Neural progenitor cell (in vitro differentiated cells): ENCODE measurements around the gene CA5A. TPM values are rescaled to one million over a fixed set of nuclear protein-coding genes. Genes with fewer than 3 reads are reported as not detected.

Source experiments
- DNase-seq: peaks from one replicate; pipeline ENCODE4 v3.0.0-alpha.2; 2016; ENCODE audit warnings: low spot score
- H2AFZ ChIP-seq: fragments of 200-600 bp; sonication (generic); replicated peaks from 2 replicates; pipeline ENCODE4 v1.6.1; 2016; ENCODE audit warnings: antibody characterized with exemption
- H3F3A ChIP-seq: fragments of 200-600 bp; sonication (generic); 2 replicates; pipeline ENCODE4 v1.6.1; 2016; ENCODE audit warnings: antibody characterized with exemption, low read depth
- H3K27ac ChIP-seq: fragments of 200-600 bp; sonication (generic); 2 replicates; pipeline ENCODE4 v1.5.1; 2016; ENCODE audit warnings: mild to moderate bottlenecking
- H3K27me3 ChIP-seq: fragments of 200-600 bp; sonication (generic); 2 replicates; pipeline ENCODE4 v1.6.1; 2016; ENCODE audit warnings: mild to moderate bottlenecking, moderate library complexity
- H3K36me3 ChIP-seq: fragments of 200-600 bp; sonication (generic); 2 replicates; pipeline ENCODE4 v1.5.1; 2016
- H3K4me1 ChIP-seq: fragments of 200-600 bp; sonication (generic); 2 replicates; pipeline ENCODE4 v1.6.1; 2016; ENCODE audit warnings: mixed run types
- H3K4me2 ChIP-seq: fragments of 200-600 bp; sonication (generic); 2 replicates; pipeline ENCODE4 v1.6.1; 2016
- H3K4me3 ChIP-seq: fragments of 200-600 bp; sonication (generic); 2 replicates; pipeline ENCODE4 v1.5.1; 2016
- H3K79me2 ChIP-seq: fragments of 200-600 bp; sonication (generic); 2 replicates; pipeline ENCODE4 v1.6.1; 2016; ENCODE audit warnings: low read depth
- H3K9ac ChIP-seq: fragments of 200-600 bp; sonication (generic); 2 replicates; pipeline ENCODE4 v1.6.1; 2016
- H3K9me3 ChIP-seq: fragments of 200-600 bp; sonication (generic); 2 replicates; pipeline ENCODE4 v1.5.1; 2016; ENCODE audit warnings: low read depth
- H4K20me1 ChIP-seq: fragments of 200-600 bp; sonication (generic); 2 replicates; pipeline ENCODE4 v1.6.1; 2016; ENCODE audit warnings: low read depth
- H3K27ac Mint-ChIP-seq: 3 replicates; pipeline ENCODE4 v1.8.0; 2021; ENCODE audit warnings: mixed read lengths
- H3K27me3 Mint-ChIP-seq: 2 replicates; pipeline ENCODE4 v1.8.0; 2022; ENCODE audit warnings: low read depth, mild to moderate bottlenecking, inconsistent platforms, moderate library complexity, mixed read lengths; ENCODE audit not compliant: insufficient read depth
- H3K36me3 Mint-ChIP-seq: 3 replicates; pipeline ENCODE4 v1.8.0; 2021; ENCODE audit warnings: mixed read lengths
- H3K4me1 Mint-ChIP-seq: 3 replicates; pipeline ENCODE4 v1.8.0; 2021; ENCODE audit warnings: mixed read lengths
- H3K4me3 Mint-ChIP-seq: 3 replicates; pipeline ENCODE4 v1.8.0; 2021; ENCODE audit warnings: mild to moderate bottlenecking, moderate library complexity, mixed read lengths
- H3K9me3 Mint-ChIP-seq: 3 replicates; pipeline ENCODE4 v1.8.0; 2020; ENCODE audit warnings: mixed read lengths
- CTCF ChIP-seq: fragments of 200-600 bp; sonication (generic); IDR thresholded peaks from 2 replicates; pipeline ENCODE4 v1.5.1; 2017; ENCODE audit warnings: antibody characterized with exemption, mild to moderate bottlenecking
- EZH2 ChIP-seq: fragments of 200-600 bp; sonication (generic); IDR thresholded peaks from 2 replicates; pipeline ENCODE4 v1.6.1; 2017; ENCODE audit warnings: antibody characterized with exemption, mild to moderate bottlenecking, moderate library complexity
- EZH2phosphoT487 ChIP-seq: fragments of 200-600 bp; sonication (generic); IDR thresholded peaks from 2 replicates; pipeline ENCODE4 v1.6.1; 2017; ENCODE audit warnings: antibody characterized with exemption
- total RNA-seq: library from RNA; depleted of rRNA; stranded (reverse); fragments of >200 nt; gene quantifications from 2 replicates; pipeline ENCODE4 v1.2.3, GENCODE V29; 2015; ENCODE audit warnings: low replicate concordance

Gene CA5A
- total RNA-seq, 1 donor from 2014 or later: not detected

DNA sequence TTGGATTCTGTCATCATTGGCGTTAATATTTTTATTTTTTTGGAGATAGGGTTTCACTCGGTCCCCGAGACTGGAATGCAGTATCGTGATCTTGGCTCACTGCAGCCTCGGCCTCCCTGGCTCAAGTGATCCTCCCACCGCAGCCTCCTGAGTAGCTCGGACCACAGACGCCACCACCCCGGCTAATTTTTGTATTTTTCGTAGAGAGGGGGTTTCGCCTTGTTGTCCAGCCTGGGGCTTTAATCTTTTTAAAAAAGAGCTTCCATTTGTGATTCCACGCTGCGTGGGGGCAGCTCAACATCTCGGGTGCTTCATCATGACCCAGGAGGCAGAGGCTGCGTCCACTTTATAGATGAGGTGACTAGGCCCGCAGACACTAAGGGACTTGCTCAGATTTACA lies 16.4 kb upstream of the CA5A start:
- Histone ChIP-seq H3K36me3 (no peaks in the 10 kb centered on the region), H2AFZ (no peak overlapping the region), H3K4me2 (peak overlapping the region; percentile 99), H3K4me3 (peak overlapping the region; percentile 99), H3K27me3 (no peaks in the 10 kb centered on the region), H3K27ac (no peak overlapping the region), H4K20me1 (peaks cover 46% of the 10 kb centered on the region), H3F3A (peaks cover 16% of the 10 kb centered on the region), H3K4me1 (peaks cover 22% of the 10 kb centered on the region), H3K9me3 (no peaks in the 10 kb centered on the region), H3K79me2 (peaks cover 62% of the 10 kb centered on the region), H3K9ac (peak overlapping the region; percentile 99)
- no peak for TF ChIP-seq CTCF
- TF ChIP-seq EZH2phosphoT487: no peak
- no peak for TF ChIP-seq EZH2
- Mint-ChIP-seq H3K4me3 (peak overlapping the region; percentile 91), H3K9me3 (no peaks in the 10 kb centered on the region), H3K4me1 (peaks cover 30% of the 10 kb centered on the region), H3K36me3 (peaks cover 10% of the 10 kb centered on the region), H3K27me3 (no peaks in the 10 kb centered on the region), H3K27ac (no peak overlapping the region)
- no peak for DNase-seq

DNA sequence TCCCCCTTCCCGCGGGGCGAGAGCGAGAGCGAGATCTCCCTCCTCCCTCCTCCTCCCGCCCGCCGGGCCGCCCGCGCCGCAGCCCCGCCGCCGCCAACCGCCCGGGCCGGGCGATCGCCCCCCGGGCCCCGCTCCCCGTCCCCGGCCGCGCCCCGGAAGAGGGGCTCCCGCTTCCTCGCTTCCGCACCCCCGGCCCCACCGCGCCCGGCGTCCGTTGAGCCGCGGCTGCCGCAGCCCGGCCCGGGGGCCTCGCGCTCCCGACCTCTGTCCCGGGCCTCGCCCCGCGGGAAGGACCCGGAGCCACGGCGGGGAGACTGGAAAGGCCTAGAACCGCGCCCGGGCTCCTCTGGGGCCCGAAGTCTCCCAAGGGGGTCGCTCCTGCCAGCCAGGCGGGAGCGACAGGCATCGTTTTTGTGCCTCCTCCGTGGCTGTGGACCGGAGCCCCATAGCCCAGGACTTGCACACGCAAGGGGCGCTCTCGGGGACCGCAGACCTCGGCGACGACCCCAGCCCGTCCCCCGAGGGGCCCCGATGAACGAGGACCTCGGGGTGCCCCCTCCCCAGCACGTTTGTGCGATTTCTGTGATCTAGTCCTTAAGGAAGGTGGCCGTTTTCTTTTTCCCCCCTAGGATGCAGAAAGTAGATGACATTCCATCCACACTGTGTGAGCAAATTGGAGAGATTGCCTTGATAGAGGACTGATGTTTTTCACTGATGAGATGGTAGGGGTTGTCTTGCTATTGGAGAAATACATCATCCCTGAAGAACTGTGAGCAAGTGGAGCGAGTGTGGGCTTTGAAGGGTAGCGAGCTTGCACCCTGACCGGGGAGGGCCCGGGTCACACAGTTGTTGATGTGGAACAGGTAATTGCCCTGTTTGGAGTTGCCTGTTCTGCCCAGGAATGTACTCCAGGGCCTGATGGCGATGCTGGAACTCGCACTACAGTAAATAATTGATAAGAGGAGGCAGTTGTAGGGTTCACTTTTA lies 15.5 kb upstream of the CA5A start:
- Mint-ChIP-seq H3K36me3 (peaks cover 7% of the 10 kb centered on the region), H3K27me3 (peaks cover 3% of the 10 kb centered on the region), H3K4me3 (peak overlapping the region; percentile 98), H3K4me1 (peaks cover 27% of the 10 kb centered on the region), H3K27ac (peak overlapping the region; percentile 98), H3K9me3 (no peaks in the 10 kb centered on the region)
- Histone ChIP-seq H3K79me2 (peaks cover 53% of the 10 kb centered on the region), H3F3A (peaks cover 16% of the 10 kb centered on the region), H3K9ac (peak overlapping the region; percentile 99), H3K27ac (peak overlapping the region; percentile 97), H2AFZ (peak overlapping the region; percentile 85), H3K4me1 (peaks cover 19% of the 10 kb centered on the region), H3K36me3 (no peaks in the 10 kb centered on the region), H3K27me3 (no peaks in the 10 kb centered on the region), H3K9me3 (no peaks in the 10 kb centered on the region), H4K20me1 (peaks cover 40% of the 10 kb centered on the region), H3K4me3 (peak overlapping the region; percentile 99), H3K4me2 (peak overlapping the region; percentile 99)
- TF ChIP-seq CTCF: peak; percentile 41
- no peak for TF ChIP-seq EZH2
- no peak for TF ChIP-seq EZH2phosphoT487
- no peak for DNase-seq

GRCh38 chr16:87950765-87951551 lies 14.6 kb upstream of the CA5A start, which contains the start of gene BANP:
Gene BANP, plus strand, starts transcription at chr16:87951434. Its CDS starts 23,682 bp downstream, at chr16:87975116.
- TF ChIP-seq CTCF: peak; percentile 60
- TF ChIP-seq EZH2: no peak
- no peak for TF ChIP-seq EZH2phosphoT487
- Mint-ChIP-seq H3K27ac (peak within 1 kb of the TSS; percentile 100), H3K4me3 (peak within 1 kb of the TSS; percentile 98), H3K4me1 (peaks cover 19% of the 10 kb centered on the region), H3K9me3 (no peaks in the 10 kb centered on the region), H3K36me3 (peaks cover 7% of the 10 kb centered on the region), H3K27me3 (peaks cover 3% of the 10 kb centered on the region)
- DNase-seq: peak; percentile 100
- no peaks in the 10 kb centered on the region for H3K36me3 ChIP-seq
- H3F3A ChIP-seq: peaks cover 8% of the 10 kb centered on the region
- H3K4me2 ChIP-seq: peak within 1 kb of the TSS; percentile 99
- peaks cover 44% of the 10 kb centered on the region for H3K79me2 ChIP-seq
- peak within 1 kb of the TSS; percentile 99 for H3K9ac ChIP-seq
- H3K27ac ChIP-seq: peak within 1 kb of the TSS; percentile 97
- peaks cover 11% of the 10 kb centered on the region for H3K4me1 ChIP-seq
- H3K27me3 ChIP-seq: no peaks in the 10 kb centered on the region
- peaks cover 31% of the 10 kb centered on the region for H4K20me1 ChIP-seq
- H2AFZ ChIP-seq: peak within 1 kb of the TSS; percentile 98
- no peaks in the 10 kb centered on the region for H3K9me3 ChIP-seq
- peak within 1 kb of the TSS; percentile 99 for H3K4me3 ChIP-seq
